Smooth muscle cell (in vitro differentiated cells): ENCODE data around the gene SULF2. TPM values are rescaled to one million over a fixed set of nuclear protein-coding genes. Genes with fewer than 3 reads are reported as not detected.

Experiments
- DNase-seq: peaks from one replicate; lab custom pipeline; 2025; ENCODE audit not compliant: unreplicated experiment; lab: John Stamatoyannopoulos, UW
- H2AFZ ChIP-seq: fragments of 200-600 bp; sonication (generic); 2 replicates; pipeline ENCODE4 v1.6.0; 2016; ENCODE audit warnings: antibody characterized with exemption, low read depth, mild to moderate bottlenecking
- H3F3A ChIP-seq: fragments of 200-600 bp; sonication (generic); 2 replicates; pipeline ENCODE4 v1.6.0; 2017; ENCODE audit warnings: antibody characterized with exemption, low read depth
- H3K27ac ChIP-seq: fragments of 200-600 bp; sonication (generic); 2 replicates; pipeline ENCODE4 v1.5.1; 2016; ENCODE audit warnings: low read depth, mild to moderate bottlenecking
- H3K27me3 ChIP-seq: fragments of 200-600 bp; sonication (generic); 2 replicates; pipeline ENCODE4 v1.6.1; 2016; ENCODE audit warnings: low read depth, mild to moderate bottlenecking
- H3K36me3 ChIP-seq: fragments of 200-600 bp; sonication (generic); 2 replicates; pipeline ENCODE4 v1.5.1; 2016; ENCODE audit warnings: low read depth
- H3K4me1 ChIP-seq: fragments of 200-600 bp; sonication (generic); 2 replicates; pipeline ENCODE4 v1.5.1; 2016; ENCODE audit warnings: low read depth
- H3K4me2 ChIP-seq: fragments of 200-600 bp; sonication (generic); 2 replicates; pipeline ENCODE4 v1.6.0; 2016; ENCODE audit warnings: mild to moderate bottlenecking
- H3K4me3 ChIP-seq: fragments of 200-600 bp; sonication (generic); 2 replicates; pipeline ENCODE4 v1.5.1; 2016; ENCODE audit warnings: mild to moderate bottlenecking
- H3K79me2 ChIP-seq: fragments of 200-600 bp; sonication (generic); 2 replicates; pipeline ENCODE4 v1.6.0; 2016; ENCODE audit warnings: low read depth, mild to moderate bottlenecking
- H3K9ac ChIP-seq: fragments of 200-600 bp; sonication (generic); 2 replicates; pipeline ENCODE4 v1.6.0; 2016; ENCODE audit warnings: low read depth
- H3K9me3 ChIP-seq: fragments of 200-600 bp; sonication (generic); replicated peaks from 2 replicates; pipeline ENCODE4 v1.5.1; 2016; ENCODE audit warnings: low read depth
- H4K20me1 ChIP-seq: fragments of 200-600 bp; sonication (generic); 2 replicates; pipeline ENCODE4 v1.6.0; 2016; ENCODE audit warnings: low read depth
- CTCF ChIP-seq: fragments of 200-600 bp; sonication (generic); IDR thresholded peaks from 2 replicates; pipeline ENCODE4 v1.5.1; 2017; ENCODE audit warnings: borderline replicate concordance, mild to moderate bottlenecking, antibody characterized with exemption; ENCODE audit not compliant: insufficient read depth, poor library complexity, severe bottlenecking
- WGBS: methylation state at CpG from one replicate; pipeline ENCODE4 v1.1.7; 2016; ENCODE audit warnings: low lambda C conversion rate; 5-methylcytosine and 5-hydroxymethylcytosine counted together
- polyA plus RNA-seq: library from polyadenylated mRNA; unstranded; fragments of >200 nt; fragmentation: Nextera tagmentation; extraction: Ambion mirVana; gene quantifications from 2 replicates; pipeline ENCODE4 v1.2.1, GENCODE V29; 2016
- total RNA-seq: library from RNA; depleted of rRNA; stranded (reverse); fragments of >200 nt; gene quantifications from 2 replicates; pipeline ENCODE4 v1.2.3, GENCODE V29; 2014

SULF2 gene
- total and polyA plus RNA-seq, 2 experiments from 2014 or later, result 109 to 144 TPM

- H4K20me1 ChIP-seq, result no peaks in the 10 kb centered on the region
- peaks cover 4% of the 10 kb centered on the region for H3K4me1 ChIP-seq
- no peak for DNase-seq
- H3K4me2 ChIP-seq, result no peak overlapping the region
- H3K27me3 ChIP-seq, result no peaks in the 10 kb centered on the region
- no peaks in the 10 kb centered on the region for H3F3A ChIP-seq
- H3K27ac ChIP-seq, result no peak overlapping the region
- no peaks in the 10 kb centered on the region for H3K36me3 ChIP-seq
- H3K79me2 ChIP-seq, result no peaks in the 10 kb centered on the region
- no peak overlapping the region for H2AFZ ChIP-seq
- no peak overlapping the region for H3K4me3 ChIP-seq
- no peak for TF ChIP-seq CTCF
- H3K9ac ChIP-seq, result no peak overlapping the region
- WGBS, result 93% methylated on average over 19 of the region's 19 CpGs
- no peaks in the 10 kb centered on the region for H3K9me3 ChIP-seq
Measured at GRCh38 chr20:47666304-47666703, 119.0 kb downstream of the SULF2 start.

- 76% methylated on average over 27 of the region's 27 CpGs for WGBS
- no peak for DNase-seq
- Histone ChIP-seq H3K9me3 (no peaks in the 10 kb centered on the region), H3K27ac (no peak overlapping the region), H3K79me2 (no peaks in the 10 kb centered on the region), H3K4me1 (peaks cover 4% of the 10 kb centered on the region), H3K36me3 (no peaks in the 10 kb centered on the region), H2AFZ (no peak overlapping the region), H3F3A (no peaks in the 10 kb centered on the region), H4K20me1 (no peaks in the 10 kb centered on the region), H3K4me2 (no peak overlapping the region), H3K27me3 (no peaks in the 10 kb centered on the region), H3K4me3 (no peak overlapping the region), H3K9ac (no peak overlapping the region)
- no peak for TF ChIP-seq CTCF
Measured at GRCh38 chr20:47665221-47665991, 119.9 kb downstream of the SULF2 start.

- no peaks in the 10 kb centered on the region for H4K20me1 ChIP-seq
- no peaks in the 10 kb centered on the region for H3K27me3 ChIP-seq
- TF ChIP-seq CTCF, result no peak
- H3K4me2 ChIP-seq, result no peak overlapping the region
- H3K36me3 ChIP-seq, result no peaks in the 10 kb centered on the region
- H3K27ac ChIP-seq, result no peak overlapping the region
- H3K9ac ChIP-seq, result no peak overlapping the region
- H2AFZ ChIP-seq, result no peak overlapping the region
- no peaks in the 10 kb centered on the region for H3K9me3 ChIP-seq
- no peak overlapping the region for H3K4me3 ChIP-seq
- 92% methylated on average over 12 of the region's 12 CpGs for WGBS
- no peaks in the 10 kb centered on the region for H3K79me2 ChIP-seq
- H3F3A ChIP-seq, result no peaks in the 10 kb centered on the region
- H3K4me1 ChIP-seq, result peaks cover 4% of the 10 kb centered on the region
- no peak for DNase-seq
Measured at GRCh38 chr20:47664744-47665143, 120.5 kb downstream of the SULF2 start.

- H3K4me2 ChIP-seq, result no peak overlapping the region
- H3F3A ChIP-seq, result no peaks in the 10 kb centered on the region
- DNase-seq, result no peak
- H3K27ac ChIP-seq, result no peak overlapping the region
- no peaks in the 10 kb centered on the region for H3K36me3 ChIP-seq
- no peak overlapping the region for H2AFZ ChIP-seq
- H3K4me3 ChIP-seq, result no peak overlapping the region
- no peak for TF ChIP-seq CTCF
- 84% methylated on average over 2 of the region's 2 CpGs for WGBS
- no peaks in the 10 kb centered on the region for H3K27me3 ChIP-seq
- no peaks in the 10 kb centered on the region for H3K9me3 ChIP-seq
- H3K79me2 ChIP-seq, result no peaks in the 10 kb centered on the region
- no peak overlapping the region for H3K9ac ChIP-seq
- no peaks in the 10 kb centered on the region for H4K20me1 ChIP-seq
- H3K4me1 ChIP-seq, result peaks cover 4% of the 10 kb centered on the region
Measured at GRCh38 chr20:47664068-47664437, 121.2 kb downstream of the SULF2 start.
